ENCODE data around the gene EPC1.

Gene EPC1

GRCh38 chr10:32379950-32380551 lies 33.1 kb upstream of the EPC1 start:
- Histone ChIP-seq H3K4me2 (ENCODE audit: low read length) (peak overlapping the region; percentile 79), H3K27me3 (ENCODE audit: insufficient read depth, low read length) (no peaks in the 10 kb centered on the region), H3K27ac (ENCODE audit: low read depth, low read length) (no peak overlapping the region), H3K36me3 (ENCODE audit: control insufficient read depth in 1 of 2, insufficient read depth in 2 of 2, low read length in 2 of 2) (no peaks in the 10 kb centered on the region), H3K4ac (ENCODE audit: low read depth, low read length) (no peak overlapping the region), H3K4me3 (ENCODE audit: low read depth, low read length) (no peak overlapping the region), H3K79me2 (ENCODE audit: control insufficient read depth, insufficient read depth, low read length, poor library complexity) (no peaks in the 10 kb centered on the region), H3K14ac (ENCODE audit: low read length) (no peak overlapping the region), H3K23ac (ENCODE audit: low read length) (no peak overlapping the region), H3K9ac (ENCODE audit: low read length) (no peak overlapping the region), H3K9me3 (ENCODE audit: insufficient read depth, low read depth, low read length) (no peaks in the 10 kb centered on the region), H3K18ac (ENCODE audit: low read length) (no peak overlapping the region), H3K4me1 (ENCODE audit: control insufficient read depth in 1 of 2, insufficient read depth in 2 of 2, low read length in 2 of 2) (peaks cover 0 to 2% of the 10 kb centered on the region in 2 experiments), H4K8ac (ENCODE audit: low read depth, low read length) (no peak overlapping the region), H2BK5ac (ENCODE audit: low read depth, low read length, poor library complexity) (no peak overlapping the region), H2AK5ac (ENCODE audit: low read length) (no peak overlapping the region), H4K91ac (ENCODE audit: low read depth, low read length) (no peak overlapping the region), H2AFZ (ENCODE audit: insufficient read depth, low read length, poor library complexity) (no peak overlapping the region), H3K79me1 (ENCODE audit: low read length) (peaks cover 2% of the 10 kb centered on the region), H2BK120ac (ENCODE audit: insufficient read depth, low read length, poor library complexity) (no peak overlapping the region), H2BK12ac (ENCODE audit: low read length) (peak overlapping the region; percentile 71), H4K12ac (ENCODE audit: low read depth, low read length) (peak overlapping the region; percentile 36)
- whole genome bisulfite sequencing (ENCODE audit: extremely low coverage, insufficient coverage, insufficient read length) = no CpG with 5 or more reads among the region's 7 CpGs
- no peak for DNase-seq

GRCh38 chr10:32379318-32379949 lies 32.5 kb upstream of the EPC1 start:
- Histone ChIP-seq H3K36me3 (ENCODE audit: control insufficient read depth in 1 of 2, insufficient read depth in 2 of 2, low read length in 2 of 2) (no peaks in the 10 kb centered on the region), H2AFZ (ENCODE audit: insufficient read depth, low read length, poor library complexity) (no peak overlapping the region), H3K79me2 (ENCODE audit: control insufficient read depth, insufficient read depth, low read length, poor library complexity) (no peaks in the 10 kb centered on the region), H2AK5ac (ENCODE audit: low read length) (no peak overlapping the region), H3K14ac (ENCODE audit: low read length) (no peak overlapping the region), H2BK120ac (ENCODE audit: insufficient read depth, low read length, poor library complexity) (no peak overlapping the region), H3K79me1 (ENCODE audit: low read length) (peaks cover 2% of the 10 kb centered on the region), H3K9ac (ENCODE audit: low read length) (no peak overlapping the region), H3K4me1 (ENCODE audit: control insufficient read depth in 1 of 2, insufficient read depth in 2 of 2, low read length in 2 of 2) (peaks cover 0 to 2% of the 10 kb centered on the region in 2 experiments), H3K18ac (ENCODE audit: low read length) (no peak overlapping the region), H3K4ac (ENCODE audit: low read depth, low read length) (no peak overlapping the region), H3K23ac (ENCODE audit: low read length) (no peak overlapping the region), H4K91ac (ENCODE audit: low read depth, low read length) (no peak overlapping the region), H4K12ac (ENCODE audit: low read depth, low read length) (no peak overlapping the region), H2BK5ac (ENCODE audit: low read depth, low read length, poor library complexity) (no peak overlapping the region), H3K27ac (ENCODE audit: low read depth, low read length) (no peak overlapping the region), H3K4me2 (ENCODE audit: low read length) (peak overlapping the region; percentile 79), H3K4me3 (ENCODE audit: low read depth, low read length) (no peak overlapping the region), H3K27me3 (ENCODE audit: insufficient read depth, low read length) (no peaks in the 10 kb centered on the region), H2BK12ac (ENCODE audit: low read length) (no peak overlapping the region), H3K9me3 (ENCODE audit: insufficient read depth, low read depth, low read length) (no peaks in the 10 kb centered on the region), H4K8ac (ENCODE audit: low read depth, low read length) (no peak overlapping the region)
- WGBS (ENCODE audit: extremely low coverage, insufficient coverage, insufficient read length) = no CpG with 5 or more reads among the region's 10 CpGs
- DNase-seq = peak in 1 of 2 donors; percentile 61

- H3K27ac ChIP-seq (ENCODE audit: low read depth, low read length) = peak overlapping the region; percentile 77
- peak overlapping the region; percentile 72 for H4K91ac ChIP-seq (ENCODE audit: low read depth, low read length)
- no peak overlapping the region for H2BK12ac ChIP-seq (ENCODE audit: low read length)
- no peak overlapping the region for H3K18ac ChIP-seq (ENCODE audit: low read length)
- H4K8ac ChIP-seq (ENCODE audit: low read depth, low read length) = no peak overlapping the region
- peak overlapping the region; percentile 69 for H2BK120ac ChIP-seq (ENCODE audit: insufficient read depth, low read length, poor library complexity)
- H3K14ac ChIP-seq (ENCODE audit: low read length) = peak overlapping the region; percentile 45
- H3K23ac ChIP-seq (ENCODE audit: low read length) = no peak overlapping the region
- peak overlapping the region; percentile 79 for H3K4me2 ChIP-seq (ENCODE audit: low read length)
- H3K27me3 ChIP-seq (ENCODE audit: insufficient read depth, low read length) = no peaks in the 10 kb centered on the region
- H3K79me2 ChIP-seq (ENCODE audit: control insufficient read depth, insufficient read depth, low read length, poor library complexity) = no peaks in the 10 kb centered on the region
- peaks cover 2% of the 10 kb centered on the region for H3K79me1 ChIP-seq (ENCODE audit: low read length)
- DNase-seq = peak; percentile 85 to 91
- H2AFZ ChIP-seq (ENCODE audit: insufficient read depth, low read length, poor library complexity) = peak overlapping the region; percentile 50
- H3K4me3 ChIP-seq (ENCODE audit: low read depth, low read length) = peak overlapping the region; percentile 64
- no peak overlapping the region for H4K12ac ChIP-seq (ENCODE audit: low read depth, low read length)
- H3K36me3 ChIP-seq (ENCODE audit: control insufficient read depth in 1 of 2, insufficient read depth in 2 of 2, low read length in 2 of 2) = no peaks in the 10 kb centered on the region
- no peak overlapping the region for H3K4ac ChIP-seq (ENCODE audit: low read depth, low read length)
- no CpG with 5 or more reads among the region's 19 CpGs for WGBS (ENCODE audit: extremely low coverage, insufficient coverage, insufficient read length)
- H2BK5ac ChIP-seq (ENCODE audit: low read depth, low read length, poor library complexity) = peak overlapping the region; percentile 60
- H3K4me1 ChIP-seq (ENCODE audit: control insufficient read depth in 1 of 2, insufficient read depth in 2 of 2, low read length in 2 of 2) = peaks cover 0 to 2% of the 10 kb centered on the region in 2 experiments
- peak overlapping the region; percentile 70 for H3K9ac ChIP-seq (ENCODE audit: low read length)
- H3K9me3 ChIP-seq (ENCODE audit: insufficient read depth, low read depth, low read length) = no peaks in the 10 kb centered on the region
- no peak overlapping the region for H2AK5ac ChIP-seq (ENCODE audit: low read length)
These were observed 31.7 kb upstream of the EPC1 start for GRCh38 chr10:32378363-32379317.

- Histone ChIP-seq H2AK5ac (ENCODE audit: low read length) (no peak overlapping the region), H3K27me3 (ENCODE audit: insufficient read depth, low read length) (no peaks in the 10 kb centered on the region), H3K23ac (ENCODE audit: low read length) (no peak overlapping the region), H2BK12ac (ENCODE audit: low read length) (no peak overlapping the region), H3K36me3 (ENCODE audit: control insufficient read depth in 1 of 2, insufficient read depth in 2 of 2, low read length in 2 of 2) (no peaks in the 10 kb centered on the region), H4K91ac (ENCODE audit: low read depth, low read length) (no peak overlapping the region), H3K9ac (ENCODE audit: low read length) (no peak overlapping the region), H4K8ac (ENCODE audit: low read depth, low read length) (no peak overlapping the region), H2BK5ac (ENCODE audit: low read depth, low read length, poor library complexity) (no peak overlapping the region), H3K18ac (ENCODE audit: low read length) (no peak overlapping the region), H3K4me1 (ENCODE audit: control insufficient read depth in 1 of 2, insufficient read depth in 2 of 2, low read length in 2 of 2) (peaks cover 0 to 2% of the 10 kb centered on the region in 2 experiments), H2AFZ (ENCODE audit: insufficient read depth, low read length, poor library complexity) (no peak overlapping the region), H3K4me2 (ENCODE audit: low read length) (peak overlapping the region; percentile 59), H3K79me2 (ENCODE audit: control insufficient read depth, insufficient read depth, low read length, poor library complexity) (no peaks in the 10 kb centered on the region), H4K12ac (ENCODE audit: low read depth, low read length) (no peak overlapping the region), H3K14ac (ENCODE audit: low read length) (no peak overlapping the region), H2BK120ac (ENCODE audit: insufficient read depth, low read length, poor library complexity) (no peak overlapping the region), H3K79me1 (ENCODE audit: low read length) (peaks cover 2% of the 10 kb centered on the region), H3K4me3 (ENCODE audit: low read depth, low read length) (no peak overlapping the region), H3K27ac (ENCODE audit: low read depth, low read length) (no peak overlapping the region), H3K9me3 (ENCODE audit: insufficient read depth, low read depth, low read length) (no peaks in the 10 kb centered on the region), H3K4ac (ENCODE audit: low read depth, low read length) (no peak overlapping the region)
- DNase-seq = peak in 1 of 2 donors; percentile 37
- no CpG with 5 or more reads among the region's 6 CpGs for WGBS (ENCODE audit: extremely low coverage, insufficient coverage, insufficient read length)
These were observed 30.7 kb upstream of the EPC1 start for GRCh38 chr10:32377458-32378259.
